K562 (cell line): ENCODE results near the gene HDGFL2. TPM values are rescaled to one million over a fixed set of nuclear protein-coding genes. Genes with fewer than 3 reads are reported as not detected.

Experiments used
- ATAC-seq: fragments of 200-7000 bp; cut with Tn5 transposase; 3 replicates; pipeline ENCODE4 v1.9.1; 2020; ENCODE audit warnings: moderate library complexity
- BruUV-seq: library from RNA; stranded (reverse); fragments of 400-500 nt; replicated peaks from 2 replicates; lab custom pipeline; 2021; lab: Mats Ljungman, UMichigan
- CTCF ChIA-PET: fragments of 300-600 bp; formaldehyde crosslinking; extraction: SDS; loops from one replicate; lab custom pipeline; 2021; ENCODE audit warnings: low intra/inter-chr PET ratio; lab: Yijun Ruan, JAX
- POLR2A ChIA-PET: fragments of 300-600, 350-650 bp; sonication (Branson Sonifier 250); formaldehyde crosslinking; extraction: SDS; loops from one replicate; lab custom pipeline; 2021; ENCODE audit warnings: antibody characterized with exemption, inconsistent platforms; lab: Yijun Ruan, JAX
- DNase-seq, 4 experiments: peaks; one replicate each; pipeline versions ENCODE4 v3.0.0 to v3.0.0-alpha.2; 2011 to 2018; ENCODE audit warnings: low spot score in 3 of 4, mixed read lengths in 3 of 4; ENCODE audit errors: extremely low read depth in 1 of 4
- FAIRE-seq: peaks from 2 replicates; lab custom pipeline; 2011; peaks lifted over from hg19 to GRCh38; lab: Jason Lieb, UNC
- H2AFZ ChIP-seq: 2 replicates; pipeline ENCODE4 v1.6.0; 2011; ENCODE audit warnings: low read depth, low read length, control low read depth, inconsistent platforms
- H3K27ac ChIP-seq: fragments of 200-600 bp; 3 replicates; pipeline ENCODE4 v1.8.0; 2011; ENCODE audit warnings: low read depth, mild to moderate bottlenecking, control low read depth, inconsistent platforms, low read length, moderate library complexity, mixed read lengths; ENCODE audit errors: extremely low read depth
- H3K27me3 ChIP-seq, 2 experiments: fragments of 300-600 bp in 1 of 2; 2 replicates in 1 of 2; 3 replicates in 1 of 2; pipeline versions ENCODE4 v1.6.0 to v1.8.0; 2011; ENCODE audit warnings: inconsistent platforms in 2 of 2, low read length in 2 of 2, mild to moderate bottlenecking in 1 of 2, mixed read lengths in 1 of 2, moderate library complexity in 1 of 2; ENCODE audit not compliant: control insufficient read depth in 2 of 2, insufficient read depth in 2 of 2
- H3K36me3 ChIP-seq: fragments of 300-600 bp; 3 replicates; pipeline ENCODE4 v1.8.0; 2011; ENCODE audit warnings: mild to moderate bottlenecking, low read length, inconsistent platforms; ENCODE audit not compliant: control insufficient read depth, insufficient read depth
- H3K4me1 ChIP-seq, 2 experiments: fragments of 200-600 bp in 1 of 2; replicated peaks in 1 of 2; 2 replicates in 1 of 2; 3 replicates in 1 of 2; pipeline versions ENCODE4 v1.5.1 to v1.8.0; 2011; ENCODE audit warnings: inconsistent platforms in 2 of 2, low read length in 2 of 2, mild to moderate bottlenecking in 1 of 2, mixed read lengths in 1 of 2, moderate library complexity in 1 of 2; ENCODE audit not compliant: control insufficient read depth in 2 of 2, insufficient read depth in 2 of 2
- H3K4me2 ChIP-seq: 2 replicates; pipeline ENCODE4 v1.6.1; 2011; ENCODE audit warnings: low read length, control low read depth, inconsistent platforms, mixed read lengths; ENCODE audit not compliant: insufficient read depth
- H3K4me3 ChIP-seq: fragments of 200-600 bp; sonication (generic), shearing (Covaris generic); 2 replicates; pipeline ENCODE4 v1.5.1; 2016; ENCODE audit warnings: control low read depth, inconsistent platforms
- H3K79me2 ChIP-seq: fragments of 200-600 bp; 3 replicates; pipeline ENCODE4 v1.8.0; 2011; ENCODE audit warnings: low read length, inconsistent platforms; ENCODE audit not compliant: control insufficient read depth, insufficient read depth
- H3K9ac ChIP-seq, 2 experiments: 2 replicates each; pipeline versions ENCODE4 v1.6.0 to v1.6.1; 2011; ENCODE audit warnings: low read depth in 2 of 2, low read length in 2 of 2, control low read depth in 1 of 2, inconsistent platforms in 1 of 2, mild to moderate bottlenecking in 1 of 2, mixed read lengths in 1 of 2; ENCODE audit not compliant: insufficient read depth in 1 of 2
- H3K9me1 ChIP-seq: one replicate; pipeline ENCODE4 v1.6.0; 2011; ENCODE audit warnings: inconsistent platforms, mild to moderate bottlenecking, low read length, moderate library complexity; ENCODE audit not compliant: control insufficient read depth, insufficient read depth
- H3K9me3 ChIP-seq: replicated peaks from 2 replicates; pipeline ENCODE4 v1.5.1; 2011; ENCODE audit warnings: low read depth, low read length, inconsistent platforms; ENCODE audit not compliant: control insufficient read depth, insufficient read depth
- H4K20me1 ChIP-seq: replicated peaks from 2 replicates; pipeline ENCODE4 v1.6.1; 2011; ENCODE audit warnings: low read length, inconsistent platforms, mixed read lengths; ENCODE audit not compliant: control insufficient read depth, insufficient read depth
- CEBPG ChIP-seq, 3 experiments: fragments of 200-800 bp in 1 of 3; sonication (Bioruptor generic) in 1 of 3; sonication (generic) in 1 of 3; formaldehyde crosslinking in 1 of 3; IDR thresholded peaks in 2 of 3; conservative IDR thresholded peaks in 1 of 3; 2 replicates each; pipeline versions ENCODE4 v1.6.1 to v1.8.0; 2016 to 2022; ENCODE audit warnings: missing compliant biosample characterization in 2 of 3, missing genetic modification characterization in 2 of 3, mild to moderate bottlenecking in 1 of 3, missing genetic modification reagents in 1 of 3
- PYGO2 ChIP-seq: fragments of 450-650 bp; IDR thresholded peaks from 2 replicates; pipeline ENCODE4 v1.6.1; 2016; ENCODE audit warnings: mild to moderate bottlenecking, missing genetic modification characterization, moderate library complexity, missing compliant biosample characterization
- RBM39 ChIP-seq: fragments of 200-400 bp; formaldehyde crosslinking; optimal IDR thresholded peaks from 2 replicates; pipeline ENCODE3; 2018; ENCODE audit warnings: low read depth, low read length
- ZFPM2 ChIP-seq: fragments of 250-450 bp; sonication (Bioruptor Pico); IDR thresholded peaks from 2 replicates; pipeline ENCODE4 v1.5.1; 2022; ENCODE audit warnings: mild to moderate bottlenecking
- WGBS: fragments of 100-300 bp; shearing (Covaris generic); methylation state at CpG from one replicate; pipeline ENCODE4 v1.1.6; 2016; ENCODE audit warnings: low coverage, mixed read lengths; ENCODE audit not compliant: insufficient coverage; ENCODE audit errors: missing lambda C conversion rate; 5-methylcytosine and 5-hydroxymethylcytosine counted together
- in situ Hi-C: fragments of 300-500 bp; cut with MboI; formaldehyde crosslinking; loops from 4 replicates; pipeline ENCODE4 v1.15.0; 2018; ENCODE audit warnings: inconsistent platforms, mixed read lengths
- intact Hi-C: fragments of 100-400 bp; cut with micrococcal nuclease; formaldehyde crosslinking; loops from 2 replicates; pipeline ENCODE4 v1.14.2; 2022
- polyA plus RNA-seq, 8 experiments: library from polyadenylated mRNA; depleted of rRNA in 4 of 8; stranded (reverse) in 5 of 8; unstranded in 3 of 8; fragments of >200 nt; fragmentation: Nextera tagmentation in 2 of 8; fragmentation: Illumina TruSeq in 1 of 8; extraction: Ambion mirVana in 2 of 8; extraction: Trizol in 1 of 8; gene quantifications; 2 replicates each; pipeline versions ENCODE4 v1.2.1 to v1.2.3, GENCODE V29; 2011 to 2014; ENCODE audit warnings: inconsistent platforms in 1 of 8, missing spikeins in 1 of 8
- total RNA-seq, 7 experiments: library from RNA; depleted of rRNA in 6 of 7; stranded (reverse); fragments of >200 nt in 6 of 7; fragmentation: Illumina TruSeq in 2 of 7; extraction: Trizol in 2 of 7; gene quantifications; 2 replicates each; pipeline versions ENCODE4 v1.2.1 to v1.2.3, GENCODE V29; 2011 to 2021; ENCODE audit warnings: low replicate concordance in 1 of 7
- TF ChIP-seq, protein P1 (sequence below), 2 experiments: fragments of 450-650 bp; formaldehyde crosslinking in 1 of 2; IDR thresholded peaks; 2 replicates each; pipeline versions ENCODE4 v1.4.0 to v1.6.1; 2014 to 2020; ENCODE audit warnings: mild to moderate bottlenecking in 2 of 2, borderline replicate concordance in 1 of 2, low read depth in 1 of 2

HDGFL2 gene
- total and polyA plus RNA-seq, 9 of the 15 experiments (the other 6 are each of a cell fraction or from before 2014, with no cell fraction given), result 0.13 to 61.7 (median 16.0) TPM

DNA sequence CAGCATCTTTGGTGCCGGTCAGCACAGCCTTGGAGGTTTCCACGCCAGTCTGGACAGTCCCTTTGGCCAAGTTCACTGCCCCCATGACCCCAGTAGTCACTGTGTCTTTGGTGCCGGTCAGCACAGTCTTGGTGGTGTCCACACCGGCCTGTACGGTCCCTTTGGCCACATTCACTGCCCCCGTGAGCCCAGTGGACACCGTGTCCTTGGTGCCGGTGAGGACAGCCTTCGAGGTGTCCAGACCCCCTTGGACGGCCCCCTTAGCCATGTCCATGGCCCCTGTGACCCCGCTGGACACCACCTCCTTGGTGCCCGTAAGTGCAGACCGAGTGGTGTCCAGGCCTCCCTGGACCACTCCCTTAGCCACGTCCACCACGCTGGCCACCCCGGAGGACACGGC, 41.2 kb downstream of the HDGFL2 start:
- Histone ChIP-seq H3K9ac (no peak overlapping the region), H3K4me2 (no peak overlapping the region), H3K27ac (no peak overlapping the region), H3K4me1 (peaks cover 0 to 34% of the 10 kb centered on the region in 2 experiments; a peak in 2 of 5 replicates), H3K4me3 (no peak overlapping the region), H2AFZ (no peak overlapping the region), H3K9me1 (no peaks in the 10 kb centered on the region), H3K9me3 (no peaks in the 10 kb centered on the region), H3K36me3 (no peaks in the 10 kb centered on the region), H3K27me3 (peaks cover 24 to 47% of the 10 kb centered on the region in 2 experiments; a peak in 4 of 5 replicates), H3K79me2 (no peaks in the 10 kb centered on the region), H4K20me1 (no peaks in the 10 kb centered on the region)
- POLR2A ChIA-PET, result no interaction called here
- FAIRE-seq, result no peak
- TF ChIP-seq, protein P1, sequence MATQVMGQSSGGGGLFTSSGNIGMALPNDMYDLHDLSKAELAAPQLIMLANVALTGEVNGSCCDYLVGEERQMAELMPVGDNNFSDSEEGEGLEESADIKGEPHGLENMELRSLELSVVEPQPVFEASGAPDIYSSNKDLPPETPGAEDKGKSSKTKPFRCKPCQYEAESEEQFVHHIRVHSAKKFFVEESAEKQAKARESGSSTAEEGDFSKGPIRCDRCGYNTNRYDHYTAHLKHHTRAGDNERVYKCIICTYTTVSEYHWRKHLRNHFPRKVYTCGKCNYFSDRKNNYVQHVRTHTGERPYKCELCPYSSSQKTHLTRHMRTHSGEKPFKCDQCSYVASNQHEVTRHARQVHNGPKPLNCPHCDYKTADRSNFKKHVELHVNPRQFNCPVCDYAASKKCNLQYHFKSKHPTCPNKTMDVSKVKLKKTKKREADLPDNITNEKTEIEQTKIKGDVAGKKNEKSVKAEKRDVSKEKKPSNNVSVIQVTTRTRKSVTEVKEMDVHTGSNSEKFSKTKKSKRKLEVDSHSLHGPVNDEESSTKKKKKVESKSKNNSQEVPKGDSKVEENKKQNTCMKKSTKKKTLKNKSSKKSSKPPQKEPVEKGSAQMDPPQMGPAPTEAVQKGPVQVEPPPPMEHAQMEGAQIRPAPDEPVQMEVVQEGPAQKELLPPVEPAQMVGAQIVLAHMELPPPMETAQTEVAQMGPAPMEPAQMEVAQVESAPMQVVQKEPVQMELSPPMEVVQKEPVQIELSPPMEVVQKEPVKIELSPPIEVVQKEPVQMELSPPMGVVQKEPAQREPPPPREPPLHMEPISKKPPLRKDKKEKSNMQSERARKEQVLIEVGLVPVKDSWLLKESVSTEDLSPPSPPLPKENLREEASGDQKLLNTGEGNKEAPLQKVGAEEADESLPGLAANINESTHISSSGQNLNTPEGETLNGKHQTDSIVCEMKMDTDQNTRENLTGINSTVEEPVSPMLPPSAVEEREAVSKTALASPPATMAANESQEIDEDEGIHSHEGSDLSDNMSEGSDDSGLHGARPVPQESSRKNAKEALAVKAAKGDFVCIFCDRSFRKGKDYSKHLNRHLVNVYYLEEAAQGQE (IDR thresholded peaks at IDR 0.05; ENCODE audit: borderline replicate concordance), result no peak
- TF ChIP-seq, protein P1 (CRISPR knock-in tag; IDR thresholded peaks at IDR 0.05; ENCODE audit: low read depth), result no peak
- TF ChIP-seq CEBPG (CRISPR knock-in tag; IDR thresholded peaks at IDR 0.05), result no peak
- TF ChIP-seq CEBPG (tag; conservative IDR thresholded peaks at IDR 0.05 in 1 of 2, IDR thresholded peaks at IDR 0.05 in 1 of 2), result no peak
- TF ChIP-seq RBM39, result no peak
- TF ChIP-seq ZFPM2 (CRISPR knock-in tag), result no peak
- TF ChIP-seq PYGO2, result no peak
- in situ Hi-C loops, result no loop called here
- ATAC-seq, result no peak
- CTCF ChIA-PET, result no interaction called here
- WGBS, result 33% methylated on average over 17 of the region's 17 CpGs
- intact Hi-C loops, result no loop called here
- DNase-seq, result no peak
- no TSS peak for BruUV-seq
